T-helper 1 cell treated with Interleukin-12 subunit alpha and Interleukin-12 subunit beta and Interleukin-4 antibody, amounts not matched to agents 30 μg/mL and 1 μg/mL, for 36 hours (primary cell): ENCODE results near the gene USP11.

Source experiments
- H3K27ac Mint-ChIP-seq: one replicate; pipeline ENCODE4 v1.8.0; 2021; ENCODE audit warnings: mild to moderate bottlenecking, mixed read lengths
- H3K27me3 Mint-ChIP-seq: one replicate; pipeline ENCODE4 v1.8.0; 2021; ENCODE audit warnings: low read depth, mixed read lengths
- H3K36me3 Mint-ChIP-seq: one replicate; pipeline ENCODE4 v1.8.0; 2021; ENCODE audit warnings: low read depth, mixed read lengths
- H3K4me1 Mint-ChIP-seq: one replicate; pipeline ENCODE4 v1.8.0; 2021; ENCODE audit warnings: low read depth, mixed read lengths
- H3K4me3 Mint-ChIP-seq: one replicate; pipeline ENCODE4 v1.8.0; 2021; ENCODE audit warnings: mild to moderate bottlenecking, moderate library complexity, mixed read lengths
- H3K9me3 Mint-ChIP-seq: one replicate; pipeline ENCODE4 v1.8.0; 2021; ENCODE audit warnings: mixed read lengths

USP11 gene

DNA sequence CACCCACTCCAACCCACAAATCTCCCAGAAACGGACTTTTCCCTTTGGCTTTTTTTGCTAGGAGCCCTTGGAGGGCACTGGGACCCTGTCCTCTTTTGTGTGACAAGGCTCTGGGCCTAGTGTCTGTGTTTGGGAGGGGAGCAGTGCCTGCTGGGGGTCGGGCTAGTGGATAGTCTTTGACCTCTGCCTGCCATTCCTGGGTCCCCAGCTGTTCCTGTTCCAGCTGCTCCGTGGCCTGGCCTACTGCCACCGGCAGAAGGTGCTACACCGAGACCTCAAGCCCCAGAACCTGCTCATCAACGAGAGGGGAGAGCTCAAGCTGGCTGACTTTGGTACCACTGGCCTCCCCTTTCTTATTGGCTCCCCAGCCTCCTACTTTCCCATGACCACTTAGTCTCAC, 6.7 kb upstream of the USP11 start:
- Mint-ChIP-seq H3K4me3 (no peak overlapping the region), H3K36me3 (peaks cover 29% of the 10 kb centered on the region), H3K4me1 (peaks cover 3% of the 10 kb centered on the region), H3K27ac (no peak overlapping the region), H3K27me3 (no peaks in the 10 kb centered on the region), H3K9me3 (no peaks in the 10 kb centered on the region)

- Mint-ChIP-seq H3K9me3 (no peaks in the 10 kb centered on the region), H3K27ac (no peak overlapping the region), H3K36me3 (peaks cover 29% of the 10 kb centered on the region)
Observed at GRCh38 chrX:47226531-47227333, 6.1 kb upstream of the USP11 start.

GRCh38 chrX:47227334-47227583, 5.5 kb upstream of the USP11 start:
- peaks cover 29% of the 10 kb centered on the region for H3K36me3 Mint-ChIP-seq
- H3K4me3 Mint-ChIP-seq, result no peak overlapping the region
- H3K27ac Mint-ChIP-seq, result no peak overlapping the region
- peaks cover 3% of the 10 kb centered on the region for H3K4me1 Mint-ChIP-seq
- H3K27me3 Mint-ChIP-seq, result no peaks in the 10 kb centered on the region
- H3K9me3 Mint-ChIP-seq, result no peaks in the 10 kb centered on the region

More at GRCh38 chrX:47226531-47227333, 6.1 kb upstream of the USP11 start:
- Mint-ChIP-seq H3K27me3 (no peaks in the 10 kb centered on the region), H3K4me3 (no peak overlapping the region), H3K4me1 (peaks cover 3% of the 10 kb centered on the region)

GRCh38 chrX:47228550-47229270, 4.1 kb upstream of the USP11 start:
- Mint-ChIP-seq H3K27ac (no peak overlapping the region), H3K36me3 (peaks cover 26% of the 10 kb centered on the region), H3K4me1 (peaks cover 3% of the 10 kb centered on the region), H3K27me3 (no peaks in the 10 kb centered on the region), H3K4me3 (no peak overlapping the region), H3K9me3 (no peaks in the 10 kb centered on the region)

GRCh38 chrX:47229427-47229826, 3.4 kb upstream of the USP11 start:
- Mint-ChIP-seq H3K27ac (no peak overlapping the region), H3K27me3 (no peaks in the 10 kb centered on the region), H3K36me3 (peaks cover 24% of the 10 kb centered on the region), H3K4me3 (no peak overlapping the region), H3K4me1 (peaks cover 3% of the 10 kb centered on the region), H3K9me3 (no peaks in the 10 kb centered on the region)

GRCh38 chrX:47230136-47230868, 2.5 kb upstream of the USP11 start:
- Mint-ChIP-seq H3K27ac (peak overlapping the region; percentile 32), H3K4me3 (no peak overlapping the region), H3K36me3 (peaks cover 25% of the 10 kb centered on the region), H3K9me3 (no peaks in the 10 kb centered on the region), H3K27me3 (no peaks in the 10 kb centered on the region), H3K4me1 (peaks cover 6% of the 10 kb centered on the region)

GRCh38 chrX:47231167-47231566, 1.6 kb upstream of the USP11 start:
- no peaks in the 10 kb centered on the region for H3K27me3 Mint-ChIP-seq
- H3K36me3 Mint-ChIP-seq, result peaks cover 25% of the 10 kb centered on the region
- no peaks in the 10 kb centered on the region for H3K9me3 Mint-ChIP-seq
- H3K27ac Mint-ChIP-seq, result no peak overlapping the region
- H3K4me3 Mint-ChIP-seq, result no peak overlapping the region
- H3K4me1 Mint-ChIP-seq, result peaks cover 9% of the 10 kb centered on the region

DNA sequence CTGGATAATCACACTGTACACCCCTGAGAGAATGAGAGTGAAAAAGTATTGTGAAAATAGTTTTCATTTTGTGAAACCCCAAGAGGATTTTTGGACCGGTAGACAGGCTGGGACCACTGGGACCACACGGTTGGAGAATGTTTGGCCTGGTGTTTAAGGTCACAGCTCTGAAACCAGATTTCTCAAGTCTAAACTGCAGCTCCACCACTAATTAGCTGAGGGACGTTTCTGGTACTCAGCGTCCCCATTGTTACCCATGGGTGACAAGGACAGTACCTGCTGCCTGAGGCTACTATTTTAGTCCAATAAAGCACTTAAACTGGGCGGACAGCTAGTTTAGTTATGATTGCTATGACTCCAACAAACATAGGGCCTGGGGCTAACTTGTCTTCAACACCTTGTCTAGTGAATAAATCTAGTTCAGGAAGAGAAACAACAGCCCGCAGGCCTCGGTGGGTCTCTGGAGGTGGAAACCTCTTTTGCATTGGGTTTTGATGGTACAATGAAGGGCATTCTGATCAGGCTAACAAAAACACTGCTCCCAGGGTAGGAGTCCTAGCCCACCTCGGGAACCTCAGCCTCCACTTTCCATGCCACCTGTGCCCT, 509 bp upstream of the USP11 start:
- Mint-ChIP-seq H3K4me1 (peaks cover 9% of the 10 kb centered on the region), H3K4me3 (peak overlapping the region; percentile 96), H3K9me3 (no peaks in the 10 kb centered on the region), H3K27me3 (no peaks in the 10 kb centered on the region), H3K36me3 (peaks cover 19% of the 10 kb centered on the region), H3K27ac (peak overlapping the region; percentile 100)

- Mint-ChIP-seq H3K36me3 (peaks cover 15% of the 10 kb centered on the region), H3K4me3 (peak overlapping the region; percentile 96), H3K4me1 (peaks cover 9% of the 10 kb centered on the region), H3K9me3 (no peaks in the 10 kb centered on the region), H3K27ac (peak overlapping the region; percentile 100), H3K27me3 (no peaks in the 10 kb centered on the region)
Observed at GRCh38 chrX:47233333-47234113, 714 bp downstream of the USP11 start.

- H3K4me3 Mint-ChIP-seq, result peak overlapping the region; percentile 25
Observed at GRCh38 chrX:47234583-47234982, 1.8 kb downstream of the USP11 start.

GRCh38 chrX:47235691-47236103, 2.9 kb downstream of the USP11 start:
- H3K4me3 Mint-ChIP-seq, result peak overlapping the region; percentile 66
- H3K9me3 Mint-ChIP-seq, result no peaks in the 10 kb centered on the region
- no peaks in the 10 kb centered on the region for H3K27me3 Mint-ChIP-seq
- H3K27ac Mint-ChIP-seq, result no peak overlapping the region
- H3K4me1 Mint-ChIP-seq, result peaks cover 6% of the 10 kb centered on the region
- H3K36me3 Mint-ChIP-seq, result peaks cover 7% of the 10 kb centered on the region

More at GRCh38 chrX:47234583-47234982, 1.8 kb downstream of the USP11 start:
- no peaks in the 10 kb centered on the region for H3K9me3 Mint-ChIP-seq
- H3K4me1 Mint-ChIP-seq, result peaks cover 9% of the 10 kb centered on the region
- H3K36me3 Mint-ChIP-seq, result peaks cover 10% of the 10 kb centered on the region
- H3K27ac Mint-ChIP-seq, result peak overlapping the region; percentile 53
- H3K27me3 Mint-ChIP-seq, result no peaks in the 10 kb centered on the region

GRCh38 chrX:47239199-47239598, 6.4 kb downstream of the USP11 start:
- Mint-ChIP-seq H3K27me3 (no peaks in the 10 kb centered on the region), H3K27ac (no peak overlapping the region), H3K36me3 (peaks cover 13% of the 10 kb centered on the region), H3K4me1 (peaks cover 6% of the 10 kb centered on the region), H3K4me3 (no peak overlapping the region), H3K9me3 (no peaks in the 10 kb centered on the region)

DNA sequence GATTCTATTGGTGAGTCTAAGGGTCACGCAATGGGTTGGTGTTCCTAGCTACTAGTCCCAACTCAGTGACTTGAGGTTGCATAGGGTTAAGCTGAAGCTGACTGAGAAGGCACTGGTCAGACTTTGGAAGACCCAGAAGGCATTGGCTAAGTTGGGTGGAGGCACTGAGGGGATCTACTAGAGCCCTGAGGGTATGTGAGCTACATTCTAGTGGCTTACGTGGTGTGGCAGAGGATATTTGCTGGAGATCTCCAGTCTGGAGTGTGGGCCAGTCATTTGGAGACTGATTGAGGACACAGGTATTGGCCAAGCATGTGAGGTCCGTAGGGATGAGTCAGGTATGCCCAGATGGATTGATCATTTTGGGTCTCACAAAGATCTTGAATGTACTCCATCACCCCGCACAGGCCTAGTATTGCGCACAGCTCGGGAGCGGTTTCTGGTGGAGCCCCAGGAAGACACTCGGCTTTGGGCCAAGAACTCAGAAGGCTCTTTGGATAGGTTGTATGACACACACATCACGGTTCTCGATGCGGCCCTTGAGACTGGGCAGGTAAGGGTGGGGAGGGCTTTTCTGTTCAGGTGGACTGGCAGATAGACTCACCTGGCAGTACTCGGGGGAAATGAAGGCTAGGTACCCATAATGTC, 7.2 kb downstream of the USP11 start:
- Mint-ChIP-seq H3K27ac (no peak overlapping the region), H3K27me3 (no peaks in the 10 kb centered on the region), H3K36me3 (peaks cover 16% of the 10 kb centered on the region), H3K4me3 (no peak overlapping the region), H3K4me1 (peaks cover 5% of the 10 kb centered on the region), H3K9me3 (no peaks in the 10 kb centered on the region)
